ENCODE measurements around the gene TRPM2.

Gene TRPM2

DNA sequence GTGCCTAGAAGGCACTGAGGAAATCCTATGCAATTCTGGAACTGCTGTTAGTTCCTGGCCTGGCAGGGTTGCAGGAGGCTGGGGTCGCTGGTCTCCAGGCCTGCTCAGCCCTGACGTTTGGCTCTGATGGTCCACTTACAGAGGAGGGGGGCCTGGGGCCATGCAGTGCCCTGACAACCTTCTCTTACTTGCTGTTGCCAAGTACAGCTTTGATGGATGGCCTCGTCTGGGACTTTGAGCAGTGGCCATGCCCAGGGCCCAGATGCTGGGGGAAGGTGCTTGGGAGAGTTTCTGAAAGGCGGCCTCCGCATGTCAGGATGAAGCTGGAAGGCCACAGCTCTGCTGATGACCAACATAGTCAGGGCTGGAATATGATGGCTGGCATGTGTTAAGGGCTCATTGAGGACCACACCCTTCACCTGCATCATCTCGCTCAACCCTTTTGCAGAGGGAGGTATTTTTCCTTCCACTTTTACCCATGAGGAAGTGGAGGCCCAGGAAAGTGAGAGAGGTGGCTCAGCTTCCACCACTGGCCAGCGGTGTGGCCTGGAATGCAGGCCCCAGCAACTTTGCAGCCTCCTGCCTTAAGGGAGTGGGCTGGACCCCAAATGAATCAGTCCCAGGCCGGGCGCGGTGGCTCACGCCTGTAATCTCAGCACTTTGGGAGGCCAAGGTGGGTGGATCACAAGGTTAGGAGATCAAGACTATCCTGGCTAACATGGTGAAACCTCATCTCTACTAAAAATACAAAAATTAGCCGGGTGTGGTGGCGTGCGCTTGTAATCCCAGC, 67.2 kb downstream of the TRPM2 start:
- TF ChIP-seq, protein P1, sequence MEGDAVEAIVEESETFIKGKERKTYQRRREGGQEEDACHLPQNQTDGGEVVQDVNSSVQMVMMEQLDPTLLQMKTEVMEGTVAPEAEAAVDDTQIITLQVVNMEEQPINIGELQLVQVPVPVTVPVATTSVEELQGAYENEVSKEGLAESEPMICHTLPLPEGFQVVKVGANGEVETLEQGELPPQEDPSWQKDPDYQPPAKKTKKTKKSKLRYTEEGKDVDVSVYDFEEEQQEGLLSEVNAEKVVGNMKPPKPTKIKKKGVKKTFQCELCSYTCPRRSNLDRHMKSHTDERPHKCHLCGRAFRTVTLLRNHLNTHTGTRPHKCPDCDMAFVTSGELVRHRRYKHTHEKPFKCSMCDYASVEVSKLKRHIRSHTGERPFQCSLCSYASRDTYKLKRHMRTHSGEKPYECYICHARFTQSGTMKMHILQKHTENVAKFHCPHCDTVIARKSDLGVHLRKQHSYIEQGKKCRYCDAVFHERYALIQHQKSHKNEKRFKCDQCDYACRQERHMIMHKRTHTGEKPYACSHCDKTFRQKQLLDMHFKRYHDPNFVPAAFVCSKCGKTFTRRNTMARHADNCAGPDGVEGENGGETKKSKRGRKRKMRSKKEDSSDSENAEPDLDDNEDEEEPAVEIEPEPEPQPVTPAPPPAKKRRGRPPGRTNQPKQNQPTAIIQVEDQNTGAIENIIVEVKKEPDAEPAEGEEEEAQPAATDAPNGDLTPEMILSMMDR (IDR thresholded peaks at IDR 0.05), result no peak

DNA sequence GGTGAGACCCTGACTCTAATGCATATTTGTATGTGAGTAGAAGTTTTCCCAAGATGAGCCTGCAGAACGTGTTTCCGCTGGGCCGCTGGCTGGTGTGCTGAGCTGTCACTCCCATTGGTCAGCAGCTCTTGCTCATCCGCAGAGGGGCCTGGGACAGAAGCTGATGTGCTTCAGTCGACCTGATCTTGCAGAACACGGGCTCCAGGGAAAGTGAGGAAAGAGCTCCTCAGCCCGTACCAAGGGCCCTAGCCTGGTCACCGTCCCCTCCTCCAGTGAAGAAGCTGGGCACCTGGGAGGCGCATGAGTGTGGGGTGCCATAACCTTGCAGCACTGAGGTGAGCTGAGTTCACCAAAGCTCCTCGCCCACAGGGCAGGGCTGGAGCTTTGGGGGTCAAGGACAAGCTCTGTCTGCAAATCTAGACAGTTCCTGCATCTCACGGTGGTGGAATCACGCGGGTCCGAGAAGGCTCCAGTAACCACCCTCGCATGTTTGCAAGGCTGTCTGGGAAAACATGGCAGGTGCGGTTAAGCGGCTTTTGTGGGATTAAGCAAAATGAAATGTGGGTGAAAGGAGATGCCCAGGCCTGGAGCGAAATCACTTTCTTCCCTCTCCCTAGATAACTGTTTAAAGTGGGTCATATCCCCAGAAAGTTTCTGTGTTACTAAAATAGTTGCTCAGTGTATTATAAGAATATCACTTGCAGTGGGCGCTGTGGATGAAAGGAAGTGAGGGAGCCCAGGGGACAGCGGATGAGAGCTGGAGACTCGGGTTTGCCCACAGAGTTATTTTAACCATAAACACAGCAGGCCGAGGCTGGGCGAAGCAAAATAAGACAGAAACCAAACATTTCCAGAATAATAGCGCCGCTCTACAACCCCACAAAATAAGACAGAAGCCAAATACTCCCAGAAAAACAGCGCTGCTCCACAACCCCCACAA, 68.8 kb downstream of the TRPM2 start:
- TF ChIP-seq, protein P1 (IDR thresholded peaks at IDR 0.05), result no peak

DNA sequence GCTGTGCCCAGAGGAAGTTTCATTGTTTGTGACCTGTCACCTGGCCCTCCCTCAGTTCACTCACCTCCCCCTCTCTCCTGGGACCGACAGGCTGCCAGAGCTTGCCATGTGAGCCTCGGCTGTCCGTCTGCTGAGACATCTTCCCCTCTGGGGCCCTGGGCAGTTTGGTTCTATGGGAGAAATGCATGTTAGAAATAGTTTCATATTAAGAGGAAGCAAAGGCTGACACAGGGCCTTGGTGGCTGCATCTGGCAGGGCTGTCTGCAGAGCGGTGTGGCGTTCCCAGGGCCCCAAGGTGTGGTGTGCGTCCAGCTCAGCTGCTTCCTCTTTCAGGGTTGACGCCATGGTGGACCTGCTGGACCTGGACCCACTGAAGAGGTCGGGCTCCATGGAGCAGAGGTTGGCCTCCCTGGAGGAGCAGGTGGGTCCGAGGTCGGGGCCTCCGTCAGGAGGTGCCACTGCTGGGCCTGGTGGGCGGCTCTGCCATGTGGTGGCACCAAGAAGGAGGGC, 69.9 kb downstream of the TRPM2 start:
- TF ChIP-seq, protein P1 (IDR thresholded peaks at IDR 0.05), result no peak

DNA sequence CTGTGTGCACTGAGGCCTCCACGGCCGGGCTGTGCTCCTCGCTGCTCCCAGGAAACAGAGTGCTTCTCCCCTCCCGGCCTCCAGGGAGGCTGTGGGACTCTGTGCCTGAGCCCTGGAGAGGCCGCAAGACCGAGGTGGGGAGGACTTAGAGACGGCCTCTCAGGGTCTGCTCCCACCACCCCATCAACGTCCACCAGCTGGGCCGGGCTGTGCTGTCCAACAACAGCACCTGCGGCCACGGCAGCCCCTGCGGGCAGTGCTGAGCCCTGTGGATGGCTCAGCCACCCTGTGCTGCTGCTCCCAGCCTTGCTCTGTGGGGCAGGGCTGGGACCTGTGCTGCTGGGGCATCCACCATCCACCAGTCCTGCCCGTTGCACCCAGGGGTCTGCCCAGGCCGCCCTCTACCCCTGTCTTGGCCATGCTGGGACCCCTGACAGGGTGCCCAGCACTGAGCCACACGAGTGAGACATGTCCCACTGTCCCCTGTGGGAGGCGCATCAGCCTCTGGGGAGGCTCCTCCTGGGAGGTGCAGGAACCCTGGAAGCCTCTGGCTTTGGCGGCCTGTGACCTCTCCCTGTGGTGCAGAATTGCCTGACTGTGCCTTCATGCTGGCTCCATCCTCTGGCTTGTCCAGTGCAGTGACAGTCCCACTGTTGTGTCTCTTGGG, 70.7 kb downstream of the TRPM2 start:
- TF ChIP-seq, protein P1 (IDR thresholded peaks at IDR 0.05), result no peak

DNA sequence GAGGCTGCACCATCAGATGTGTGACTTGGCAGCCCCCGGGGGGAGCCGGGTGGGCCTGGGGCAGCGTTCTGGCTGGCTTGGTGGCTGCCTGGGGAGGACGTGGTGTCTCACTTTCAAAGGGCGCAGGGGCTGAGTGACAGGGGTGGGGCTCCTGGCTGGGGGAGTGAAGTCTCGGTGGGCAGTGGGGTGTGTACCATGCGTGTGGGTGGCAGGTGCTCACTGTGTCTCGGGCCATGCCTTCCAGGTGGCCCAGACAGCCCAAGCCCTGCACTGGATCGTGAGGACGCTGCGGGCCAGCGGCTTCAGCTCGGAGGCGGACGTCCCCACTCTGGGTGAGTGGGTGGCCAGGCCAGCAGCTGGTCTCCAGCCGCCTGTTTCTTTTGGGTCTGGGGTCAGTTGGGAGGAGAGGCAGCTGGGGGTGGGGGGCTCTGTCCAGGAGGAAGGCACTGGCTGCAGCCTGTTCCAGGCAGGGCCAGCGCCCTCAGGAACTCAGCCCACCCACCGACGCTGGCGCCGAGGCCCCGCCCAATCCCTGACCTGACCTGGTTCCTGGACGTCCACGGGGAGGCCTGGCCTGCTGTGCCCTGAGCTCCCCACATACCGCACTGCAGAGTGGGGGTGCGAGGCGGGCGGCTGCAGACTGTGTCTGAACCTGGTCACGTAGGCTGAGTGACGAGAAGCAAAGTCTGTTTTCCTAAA, 71.3 kb downstream of the TRPM2 start:
- TF ChIP-seq, protein P1 (IDR thresholded peaks at IDR 0.05), result no peak

DNA sequence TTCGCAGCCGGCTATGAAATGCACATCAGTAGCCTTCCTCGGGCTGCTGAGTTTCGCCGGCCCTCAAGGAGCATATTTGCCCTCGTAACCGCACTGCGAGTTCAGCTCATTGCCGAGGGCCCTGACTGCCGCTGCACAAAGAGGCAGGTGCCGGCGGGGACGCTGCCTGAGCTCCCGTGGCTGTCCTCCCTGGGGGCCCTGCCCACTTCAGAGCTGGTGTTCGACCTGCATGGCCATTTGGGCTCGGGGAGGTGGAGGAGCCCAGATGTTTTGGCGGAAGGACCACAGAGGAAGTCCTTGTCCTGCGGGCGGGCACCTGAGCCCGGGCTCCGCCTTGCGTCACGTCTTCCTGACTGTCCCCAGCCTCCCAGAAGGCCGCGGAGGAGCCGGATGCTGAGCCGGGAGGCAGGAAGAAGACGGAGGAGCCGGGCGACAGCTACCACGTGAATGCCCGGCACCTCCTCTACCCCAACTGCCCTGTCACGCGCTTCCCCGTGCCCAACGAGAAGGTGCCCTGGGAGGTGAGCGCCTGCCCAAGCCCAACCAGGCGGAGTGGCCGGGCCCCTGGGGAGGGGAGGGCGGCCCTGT, 72.0 kb downstream of the TRPM2 start:
- TF ChIP-seq, protein P1 (IDR thresholded peaks at IDR 0.05), result no peak
